A673 (cell line): ENCODE results near the gene AMZ1.

Experiments used
- CTCF ChIP-seq: fragments of 300-800, 200-600 bp; sonication (generic); conservative IDR thresholded peaks from 2 replicates; pipeline ENCODE4 v1.5.1; 2017; ENCODE audit warnings: low read depth, mild to moderate bottlenecking, antibody characterized with exemption, low read length, moderate library complexity, mixed read lengths
- EZH2 ChIP-seq: fragments of 200-600 bp; sonication (generic); IDR thresholded peaks from 2 replicates; pipeline ENCODE4 v1.6.1; 2017; ENCODE audit warnings: borderline replicate concordance, low read depth, mild to moderate bottlenecking, mixed read lengths, antibody characterized with exemption, low read length; ENCODE audit not compliant: poor library complexity, severe bottlenecking

- TF ChIP-seq CTCF = no peak
- no peak for TF ChIP-seq EZH2
These were observed 70.1 kb downstream of the AMZ1 start for GRCh38 chr7:2757904-2758672.
